Measurements from ENCODE around the gene CIAO2A.
"Not testable (repeated sequence)": the region's sequence is repeated elsewhere in the genome, so short reads cannot be mapped to it uniquely, and the experiment has no call there.

Gene CIAO2A

GRCh38 chr15:64125978-64126377, 32.3 kb upstream of the CIAO2A start:
- no peak for DNase-seq (ENCODE audit: low spot score)
- TF ChIP-seq, protein P1, sequence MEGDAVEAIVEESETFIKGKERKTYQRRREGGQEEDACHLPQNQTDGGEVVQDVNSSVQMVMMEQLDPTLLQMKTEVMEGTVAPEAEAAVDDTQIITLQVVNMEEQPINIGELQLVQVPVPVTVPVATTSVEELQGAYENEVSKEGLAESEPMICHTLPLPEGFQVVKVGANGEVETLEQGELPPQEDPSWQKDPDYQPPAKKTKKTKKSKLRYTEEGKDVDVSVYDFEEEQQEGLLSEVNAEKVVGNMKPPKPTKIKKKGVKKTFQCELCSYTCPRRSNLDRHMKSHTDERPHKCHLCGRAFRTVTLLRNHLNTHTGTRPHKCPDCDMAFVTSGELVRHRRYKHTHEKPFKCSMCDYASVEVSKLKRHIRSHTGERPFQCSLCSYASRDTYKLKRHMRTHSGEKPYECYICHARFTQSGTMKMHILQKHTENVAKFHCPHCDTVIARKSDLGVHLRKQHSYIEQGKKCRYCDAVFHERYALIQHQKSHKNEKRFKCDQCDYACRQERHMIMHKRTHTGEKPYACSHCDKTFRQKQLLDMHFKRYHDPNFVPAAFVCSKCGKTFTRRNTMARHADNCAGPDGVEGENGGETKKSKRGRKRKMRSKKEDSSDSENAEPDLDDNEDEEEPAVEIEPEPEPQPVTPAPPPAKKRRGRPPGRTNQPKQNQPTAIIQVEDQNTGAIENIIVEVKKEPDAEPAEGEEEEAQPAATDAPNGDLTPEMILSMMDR (IDR thresholded peaks at IDR 0.05; ENCODE audit: borderline replicate concordance, control extremely low read depth, extremely low read depth, insufficient read depth, missing control alignments): no peak
- in situ Hi-C loops (cut with MboI; ENCODE audit: low sequenced_read_pairs, unreplicated experiment): no loop called here

DNA sequence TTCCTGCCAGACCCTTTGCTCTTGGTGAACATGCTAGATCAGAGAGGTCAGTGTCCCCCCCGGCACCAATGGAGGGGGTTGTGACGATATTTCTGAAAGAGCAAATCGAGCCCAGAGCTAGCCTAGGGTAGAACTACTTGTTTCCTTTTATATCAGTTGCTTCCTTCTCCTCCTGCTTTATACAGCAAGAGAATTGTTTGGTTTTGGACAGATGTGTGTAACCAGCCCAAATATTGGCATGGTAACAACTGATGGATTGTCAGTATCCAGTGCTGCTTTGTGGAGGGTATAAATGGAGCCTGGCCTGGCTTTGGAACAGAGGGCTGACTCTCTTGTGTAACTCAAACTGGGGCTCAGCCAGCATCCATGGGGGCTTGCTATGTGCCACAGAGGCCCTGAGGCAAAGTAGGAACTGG, 29.3 kb upstream of the CIAO2A start:
- TF ChIP-seq, protein P1 (IDR thresholded peaks at IDR 0.05; ENCODE audit: borderline replicate concordance, control extremely low read depth, extremely low read depth, insufficient read depth, missing control alignments): no peak
- DNase-seq (ENCODE audit: low spot score): no peak
- in situ Hi-C loops (cut with MboI; ENCODE audit: low sequenced_read_pairs, unreplicated experiment): no loop called here

DNA sequence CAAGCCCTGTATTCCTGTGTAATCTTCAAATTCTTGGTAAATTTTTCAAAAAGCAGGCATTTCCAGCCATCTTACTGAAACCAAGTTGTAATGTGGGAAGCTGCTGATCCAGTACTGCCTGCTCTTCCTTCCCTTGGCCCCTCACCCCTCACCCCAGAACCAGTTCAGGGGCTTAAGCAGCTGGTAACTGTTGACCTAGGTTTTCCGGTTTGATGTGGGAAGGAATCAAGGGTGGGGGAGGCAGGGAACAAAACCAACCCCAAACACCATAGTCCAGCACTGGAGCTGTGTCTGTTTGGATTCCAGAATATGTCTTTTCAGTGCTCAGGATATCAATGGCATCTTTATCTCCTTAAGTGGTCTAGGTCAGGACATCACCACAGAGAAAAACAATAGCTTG, 28.8 kb upstream of the CIAO2A start:
- TF ChIP-seq, protein P1 (IDR thresholded peaks at IDR 0.05; ENCODE audit: borderline replicate concordance, control extremely low read depth, extremely low read depth, insufficient read depth, missing control alignments): no peak
- DNase-seq (ENCODE audit: low spot score): no peak
- in situ Hi-C loops (cut with MboI; ENCODE audit: low sequenced_read_pairs, unreplicated experiment): no loop called here

DNA sequence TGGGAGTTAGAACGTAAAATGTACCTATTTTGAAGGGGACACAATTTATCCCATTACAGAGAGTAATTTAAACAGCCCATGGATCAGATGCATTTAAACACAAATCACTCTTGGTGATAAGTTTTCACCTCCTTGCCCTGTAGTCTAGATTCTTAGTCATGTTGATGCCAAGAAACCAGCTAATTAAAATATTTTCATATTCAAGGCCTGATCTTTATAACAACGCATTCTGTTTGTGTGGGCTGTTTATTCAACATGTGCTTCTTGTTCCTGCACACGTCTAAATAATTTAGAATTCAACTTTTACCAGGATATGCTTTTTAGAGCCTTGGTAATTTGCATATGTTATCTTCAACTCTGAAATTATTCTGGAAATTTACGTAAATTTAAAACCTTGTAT, 28.0 kb upstream of the CIAO2A start:
- DNase-seq (ENCODE audit: low spot score): no peak
- in situ Hi-C loops (cut with MboI; ENCODE audit: low sequenced_read_pairs, unreplicated experiment): no loop called here
- TF ChIP-seq, protein P1 (IDR thresholded peaks at IDR 0.05; ENCODE audit: borderline replicate concordance, control extremely low read depth, extremely low read depth, insufficient read depth, missing control alignments): no peak

GRCh38 chr15:64120322-64120721, 26.7 kb upstream of the CIAO2A start:
- in situ Hi-C loops (cut with MboI; ENCODE audit: low sequenced_read_pairs, unreplicated experiment); DNase-seq (ENCODE audit: low spot score): not testable (repeated sequence)

- TF ChIP-seq, protein P1 (IDR thresholded peaks at IDR 0.05; ENCODE audit: borderline replicate concordance, control extremely low read depth, extremely low read depth, insufficient read depth, missing control alignments): no peak
- in situ Hi-C loops (cut with MboI; ENCODE audit: low sequenced_read_pairs, unreplicated experiment): no loop called here
Observed at GRCh38 chr15:64117759-64118487, 24.3 kb upstream of the CIAO2A start.

GRCh38 chr15:64112904-64113303, 19.3 kb upstream of the CIAO2A start:
- in situ Hi-C loops (cut with MboI; ENCODE audit: low sequenced_read_pairs, unreplicated experiment): no loop called here
- DNase-seq (ENCODE audit: low spot score): no peak
- TF ChIP-seq, protein P1 (IDR thresholded peaks at IDR 0.05; ENCODE audit: borderline replicate concordance, control extremely low read depth, extremely low read depth, insufficient read depth, missing control alignments): no peak

More at GRCh38 chr15:64117759-64118487, 24.3 kb upstream of the CIAO2A start:
- no peak for DNase-seq (ENCODE audit: low spot score)

Data from GM13976 (cell line).